Stomach smooth muscle (tissue), 2 donors: Measurements from ENCODE around the gene CAPN13.

Experiments used
- H3K27ac ChIP-seq: one replicate; pipeline ENCODE4 v1.7.0; 2013; ENCODE audit warnings: mild to moderate bottlenecking, low read length, inconsistent platforms
- H3K27me3 ChIP-seq, 2 donors: one replicate each; pipeline ENCODE4 v1.7.0; 2013; ENCODE audit warnings: low read length in 2 of 2; ENCODE audit not compliant: insufficient read depth in 2 of 2, control insufficient read depth in 1 of 2
- H3K36me3 ChIP-seq, 2 donors: one replicate each; pipeline ENCODE4 v1.7.0; 2013; ENCODE audit warnings: low read length in 2 of 2; ENCODE audit not compliant: control insufficient read depth in 2 of 2, insufficient read depth in 2 of 2
- H3K4me1 ChIP-seq: one replicate; pipeline ENCODE4 v1.7.0; 2013; ENCODE audit warnings: low read length; ENCODE audit not compliant: control insufficient read depth, insufficient read depth
- H3K4me3 ChIP-seq, 2 donors: one replicate each; pipeline ENCODE4 v1.7.0; 2013; ENCODE audit warnings: low read length in 2 of 2
- H3K9ac ChIP-seq, 2 donors: one replicate each; pipeline ENCODE4 v1.7.0; 2013; ENCODE audit warnings: low read length in 2 of 2, mild to moderate bottlenecking in 1 of 2
- H3K9me3 ChIP-seq, 2 donors: one replicate each; pipeline ENCODE4 v1.7.0; 2013; ENCODE audit warnings: low read length in 2 of 2; ENCODE audit not compliant: control insufficient read depth in 2 of 2
- donor health status: healthy.
- donor health status: Pancreatic carcinoma.

Gene CAPN13

DNA sequence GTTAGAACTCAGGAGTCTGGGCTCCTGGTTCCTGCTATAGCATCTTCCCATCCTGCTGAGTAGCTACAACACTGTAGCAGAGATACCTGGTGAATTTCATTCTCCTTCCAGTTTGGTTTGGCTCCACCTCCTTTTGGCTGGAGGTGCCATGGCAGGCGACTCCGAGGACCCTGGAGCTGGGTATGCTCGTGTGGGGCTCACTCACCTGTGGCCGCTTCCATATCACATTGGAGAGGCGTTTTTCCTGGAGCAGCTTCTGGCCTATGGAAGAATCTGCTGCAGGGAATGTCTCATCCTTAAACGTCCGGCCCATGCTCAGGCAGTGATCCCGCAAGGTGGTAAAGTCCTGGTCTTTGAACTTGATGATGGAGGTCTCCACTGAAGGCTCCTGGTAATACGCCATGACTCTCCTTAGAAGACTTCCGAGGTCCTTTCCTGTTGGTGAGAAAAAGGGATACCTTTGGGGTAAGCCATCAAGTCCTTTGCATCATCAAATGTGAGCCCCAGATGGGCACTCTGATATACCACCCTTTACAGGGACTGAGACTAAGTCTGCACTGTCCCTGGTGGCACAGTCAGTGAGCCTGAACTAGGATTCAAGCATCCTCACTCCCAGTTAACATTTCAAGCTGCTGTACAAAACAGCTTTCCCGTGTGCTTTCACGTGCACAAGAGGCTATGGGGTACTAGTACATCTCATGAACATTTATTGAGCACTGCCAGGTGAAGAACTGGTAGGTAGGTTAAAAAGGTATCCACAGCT is 20.1 kb downstream of the CAPN13 start:
- no peaks in the 10 kb centered on the region for H3K9me3 ChIP-seq
- H3K27me3 ChIP-seq: peaks cover 0 to 2% of the 10 kb centered on the region in 2 donors
- no peak overlapping the region for H3K9ac ChIP-seq

DNA sequence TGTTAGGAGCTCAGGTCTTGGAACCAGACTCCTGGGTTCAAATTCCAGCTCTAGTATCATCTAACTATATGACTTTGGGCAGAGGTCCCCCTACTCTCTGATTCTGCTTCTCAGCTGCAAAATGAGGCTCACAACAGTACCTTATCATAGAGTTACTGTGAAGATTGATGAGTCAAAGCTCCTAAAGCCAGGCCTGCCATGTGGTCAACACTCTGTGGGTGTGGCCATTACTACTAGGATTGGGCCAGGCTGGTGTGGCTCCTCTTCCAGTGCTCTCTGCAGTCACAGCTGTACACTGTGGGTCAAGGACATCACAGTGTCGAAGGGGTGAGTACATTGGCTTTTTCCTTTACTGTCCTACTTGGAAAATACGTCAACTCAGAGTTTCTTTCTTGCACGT is 22.6 kb downstream of the CAPN13 start:
- no peak overlapping the region for H3K9ac ChIP-seq
- H3K4me3 ChIP-seq: no peak overlapping the region
- no peaks in the 10 kb centered on the region for H3K4me1 ChIP-seq
- no peaks in the 10 kb centered on the region for H3K27me3 ChIP-seq
- H3K9me3 ChIP-seq: no peaks in the 10 kb centered on the region
- no peaks in the 10 kb centered on the region for H3K36me3 ChIP-seq
- H3K27ac ChIP-seq: no peak overlapping the region

More for the DNA sequence above, 20.1 kb downstream of the CAPN13 start:
- H3K36me3 ChIP-seq: no peaks in the 10 kb centered on the region
- H3K4me1 ChIP-seq: no peaks in the 10 kb centered on the region
- H3K4me3 ChIP-seq: no peak overlapping the region
- no peak overlapping the region for H3K27ac ChIP-seq

GRCh38 chr2:30781961-30782533 is 25.2 kb downstream of the CAPN13 start:
- Histone ChIP-seq H3K9me3 (no peaks in the 10 kb centered on the region), H3K27me3 (peaks cover 0 to 4% of the 10 kb centered on the region in 2 donors), H3K4me3 (no peak overlapping the region), H3K27ac (no peak overlapping the region), H3K9ac (no peak overlapping the region), H3K4me1 (no peaks in the 10 kb centered on the region), H3K36me3 (no peaks in the 10 kb centered on the region)

GRCh38 chr2:30781451-30781850 is 25.8 kb downstream of the CAPN13 start:
- H3K4me3 ChIP-seq: no peak overlapping the region
- no peak overlapping the region for H3K9ac ChIP-seq
- H3K36me3 ChIP-seq: no peaks in the 10 kb centered on the region
- H3K9me3 ChIP-seq: no peaks in the 10 kb centered on the region
- H3K4me1 ChIP-seq: no peaks in the 10 kb centered on the region
- peaks cover 0 to 6% of the 10 kb centered on the region in 2 donors for H3K27me3 ChIP-seq
- H3K27ac ChIP-seq: no peak overlapping the region

DNA sequence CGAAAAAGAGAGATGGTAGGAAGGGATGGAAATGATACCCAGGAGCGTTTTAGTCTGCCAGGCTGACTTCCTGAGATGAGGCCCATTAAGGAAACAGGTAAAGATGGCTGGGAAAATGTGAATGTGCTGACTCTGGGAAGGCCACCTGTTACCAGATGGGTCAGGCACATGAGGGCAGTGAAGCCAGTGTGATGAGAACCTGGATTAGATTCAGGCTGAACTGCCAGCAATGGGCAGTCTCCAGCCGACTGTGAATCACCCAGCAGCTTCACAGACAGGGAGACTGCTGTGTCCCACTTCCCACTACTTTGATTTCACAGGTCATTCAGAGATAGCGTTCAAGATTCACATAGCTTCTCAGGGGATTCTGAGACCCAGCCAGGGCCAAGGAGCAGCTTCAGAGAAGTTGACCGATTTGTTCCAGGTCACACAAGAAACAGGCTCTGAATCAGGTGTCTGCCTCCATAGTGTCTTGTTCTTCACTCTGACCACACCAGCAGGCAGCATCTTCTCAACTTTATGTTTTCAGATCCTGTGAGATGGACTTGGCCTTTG is 26.4 kb downstream of the CAPN13 start:
- Histone ChIP-seq H3K9me3 (no peaks in the 10 kb centered on the region), H3K9ac (no peak overlapping the region), H3K36me3 (no peaks in the 10 kb centered on the region), H3K4me1 (no peaks in the 10 kb centered on the region), H3K27me3 (peaks cover 0 to 8% of the 10 kb centered on the region in 2 donors), H3K4me3 (no peak overlapping the region), H3K27ac (no peak overlapping the region)

DNA sequence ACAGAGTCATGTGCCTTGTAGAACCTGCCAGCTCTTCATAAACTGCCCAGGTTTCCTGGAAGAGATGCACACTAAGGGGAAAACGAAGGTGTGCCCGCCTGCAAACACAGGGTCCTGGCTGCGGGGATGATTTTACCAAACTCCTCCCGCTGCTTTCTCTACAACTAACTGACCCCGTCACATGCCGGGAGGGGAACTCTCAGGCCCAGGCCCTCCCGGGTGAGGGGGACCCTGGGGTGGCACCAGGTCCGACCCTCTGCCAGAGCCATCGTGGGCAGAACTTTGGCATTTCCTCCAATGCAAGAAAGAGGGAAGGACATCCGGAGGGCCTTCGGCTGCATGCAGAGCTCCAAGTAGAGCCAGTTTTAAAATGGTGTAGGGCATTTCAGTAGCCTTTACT is 28.6 kb downstream of the CAPN13 start:
- Histone ChIP-seq H3K9ac (no peak overlapping the region), H3K9me3 (no peaks in the 10 kb centered on the region), H3K27ac (no peak overlapping the region), H3K36me3 (no peaks in the 10 kb centered on the region), H3K27me3 (peaks cover 0 to 8% of the 10 kb centered on the region in 2 donors), H3K4me3 (no peak overlapping the region), H3K4me1 (no peaks in the 10 kb centered on the region)

GRCh38 chr2:30777661-30778505 is 29.4 kb downstream of the CAPN13 start:
- Histone ChIP-seq H3K9ac (no peak overlapping the region), H3K9me3 (no peaks in the 10 kb centered on the region), H3K4me3 (no peak overlapping the region), H3K4me1 (no peaks in the 10 kb centered on the region), H3K27ac (no peak overlapping the region), H3K27me3 (peaks cover 0 to 8% of the 10 kb centered on the region in 2 donors), H3K36me3 (no peaks in the 10 kb centered on the region)

- H3K27me3 ChIP-seq: peaks cover 0 to 8% of the 10 kb centered on the region in 2 donors
- H3K27ac ChIP-seq: no peak overlapping the region
- H3K4me1 ChIP-seq: no peaks in the 10 kb centered on the region
- H3K4me3 ChIP-seq: no peak overlapping the region
- no peaks in the 10 kb centered on the region for H3K9me3 ChIP-seq
- no peak overlapping the region for H3K9ac ChIP-seq
- H3K36me3 ChIP-seq: no peaks in the 10 kb centered on the region
Measured at GRCh38 chr2:30776831-30777635, 30.2 kb downstream of the CAPN13 start.

- peaks cover 0 to 8% of the 10 kb centered on the region in 2 donors for H3K27me3 ChIP-seq
- no peaks in the 10 kb centered on the region for H3K4me1 ChIP-seq
- no peak overlapping the region for H3K9ac ChIP-seq
- H3K36me3 ChIP-seq: no peaks in the 10 kb centered on the region
- no peaks in the 10 kb centered on the region for H3K9me3 ChIP-seq
- no peak overlapping the region for H3K27ac ChIP-seq
- no peak overlapping the region for H3K4me3 ChIP-seq
Measured at GRCh38 chr2:30775833-30776232, 31.4 kb downstream of the CAPN13 start.
